ENCODE measurements around the gene MED17.
A peak's percentile ranks its signal among the peaks of the same experiment; 100 is the strongest.

Gene MED17

DNA sequence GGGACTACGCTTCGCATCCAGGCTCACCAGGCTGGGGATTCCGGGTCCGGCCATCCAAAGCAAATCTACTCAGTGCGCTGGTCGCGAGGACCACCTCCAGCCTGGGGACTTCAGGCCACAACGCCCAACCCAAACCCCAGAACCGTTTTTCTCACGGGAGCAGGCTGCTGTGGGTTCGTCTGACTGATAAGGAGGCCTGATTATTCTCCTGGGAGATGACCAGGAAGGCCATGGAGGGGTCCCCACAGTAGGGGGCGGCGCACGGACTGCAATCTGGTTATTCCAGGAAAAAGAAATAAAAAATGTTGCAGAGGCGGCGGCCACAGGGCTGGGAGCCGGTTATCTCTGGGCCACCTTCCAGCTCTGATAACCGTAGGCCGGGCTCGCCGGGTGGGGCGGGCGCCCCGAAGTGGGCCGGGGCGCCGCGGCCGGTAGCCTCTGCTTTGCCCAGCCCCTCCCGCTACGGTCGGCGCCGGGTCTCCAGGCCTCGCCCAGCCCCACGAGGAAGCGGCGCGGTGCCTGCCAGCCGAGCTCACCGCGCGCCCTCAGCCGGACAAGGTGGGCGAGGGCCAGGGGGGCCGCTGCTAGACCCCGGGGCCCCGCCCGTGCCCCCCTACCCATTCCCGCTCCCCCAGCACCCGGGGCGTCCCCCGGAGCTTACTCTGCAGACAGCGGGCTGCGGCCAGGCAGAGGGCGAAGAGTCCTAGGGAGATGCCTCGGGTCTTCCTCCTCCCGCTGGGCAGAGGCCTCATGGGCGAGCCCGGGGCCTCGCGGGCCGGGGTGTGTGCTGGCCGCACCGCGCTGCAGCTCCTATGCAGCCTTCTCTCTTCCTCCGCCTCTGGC, 65.9 kb downstream of the MED17 start:
- DNase-seq: peak; percentile 74

GRCh38 chr11:93850594-93851018, 66.5 kb downstream of the MED17 start, which contains the start of gene VSTM5:
Gene VSTM5 (minus strand): TSS chr11:93850618. CDS start chr11:93850502, 116 bp downstream.
- no peak for DNase-seq

- DNase-seq: no peak
Observed at GRCh38 chr11:93852242-93852641, 68.2 kb downstream of the MED17 start.

DNA sequence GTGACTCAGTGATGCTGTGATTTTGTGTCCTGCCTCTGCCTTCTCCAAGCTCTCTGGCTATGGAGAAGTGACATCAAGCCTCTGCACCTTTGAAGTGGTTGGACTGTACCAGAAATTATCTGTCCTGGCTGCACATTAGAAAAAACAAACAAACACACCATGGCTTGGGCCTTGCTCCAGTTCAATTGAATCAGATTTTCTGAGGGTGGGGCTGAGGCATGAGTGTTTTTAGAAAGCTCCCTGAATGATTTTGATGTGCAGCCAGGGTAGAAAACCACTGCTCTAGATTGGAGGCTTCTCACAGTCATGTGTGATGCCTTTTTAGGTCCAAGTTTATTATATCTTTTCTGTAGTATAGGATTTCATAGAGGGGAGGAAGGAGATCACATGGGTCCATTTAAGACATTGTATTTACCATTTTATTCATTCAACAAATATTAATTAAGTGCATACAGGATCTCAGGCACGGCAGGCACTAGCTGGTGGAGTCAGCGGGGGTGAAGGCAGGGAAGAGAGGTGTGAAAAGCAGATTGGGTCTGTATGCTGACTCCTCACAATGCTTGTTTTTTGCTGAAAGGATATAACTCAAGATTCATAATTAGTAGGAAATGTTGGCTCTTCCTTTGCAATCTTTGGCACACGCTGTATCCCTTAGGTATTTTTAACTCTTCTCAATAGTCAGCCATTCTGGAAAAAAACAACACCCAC, 73.5 kb downstream of the MED17 start:
- no peak for DNase-seq

GRCh38 chr11:93858121-93858775, 74.2 kb downstream of the MED17 start:
- DNase-seq: no peak

DNA sequence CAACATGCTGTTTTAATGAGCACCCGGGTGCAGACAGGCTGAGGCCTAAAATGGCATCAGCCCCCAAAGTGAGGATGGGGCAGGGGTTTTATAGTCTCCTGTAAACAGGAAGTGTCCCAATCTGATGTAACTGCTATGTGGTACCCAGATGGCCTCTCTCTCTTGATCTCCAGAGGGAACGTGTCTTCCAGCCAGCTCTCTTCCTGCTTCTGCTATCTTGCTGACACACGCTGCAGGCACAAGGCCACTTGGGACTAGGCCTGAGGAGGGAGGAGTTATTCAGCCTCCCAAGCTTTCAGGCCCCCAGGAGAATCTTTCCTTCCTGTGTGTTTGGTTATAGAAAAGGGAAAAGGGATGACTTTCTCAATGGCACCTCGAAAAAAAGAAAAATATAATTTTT, 77.7 kb downstream of the MED17 start:
- no peak for DNase-seq

All from right kidney (tissue), 1 donor.